PFSK-1 (cell line): ENCODE results near the gene SNCA.

Source experiments
- REST ChIP-seq, 2 experiments: IDR thresholded peaks; 2 replicates each; pipeline versions ENCODE4 v1.6.1 to v1.8.0; 2011 to 2012; ENCODE audit warnings: low read depth in 2 of 2, low read length in 2 of 2, control low read depth in 1 of 2, inconsistent platforms in 1 of 2, mild to moderate bottlenecking in 1 of 2, moderate library complexity in 1 of 2; ENCODE audit not compliant: insufficient read depth in 1 of 2
- TAF1 ChIP-seq: IDR thresholded peaks from 2 replicates; pipeline ENCODE4 v1.6.1; 2012; ENCODE audit warnings: low read length, control low read depth, borderline replicate concordance; ENCODE audit not compliant: insufficient read depth

- TF ChIP-seq TAF1 (no peak), REST (IDR thresholded peaks at IDR 0.05; ENCODE audit: insufficient read depth in 1 of 2, low read depth in 2 of 2, low read length in 2 of 2) (no peak)
Measured at GRCh38 chr4:89744914-89745313, 92.0 kb downstream of the SNCA start.
